Gastrocnemius medialis (tissue), 4 donors: Measurements from ENCODE around the gene ST6GALNAC3. TPM values are rescaled to one million over a fixed set of nuclear protein-coding genes. Genes with fewer than 3 reads are reported as not detected.

Experiments used
- ATAC-seq, 2 donors: fragments of 150-250 bp; one replicate each; pipeline ENCODE4 v1.9.1; 2016
- DNase-seq, 2 donors: peaks; one replicate each; pipeline ENCODE4 v3.0.0-alpha.2; 2019
- H3K27ac ChIP-seq, 4 donors: fragments of 200-600 bp; sonication (generic); 1 replicate in 1 of 4; 2 replicates in 3 of 4; pipeline ENCODE4 v1.5.1; 2016 to 2018; ENCODE audit warnings: mild to moderate bottlenecking in 2 of 4, moderate library complexity in 1 of 4
- H3K27me3 ChIP-seq, 3 donors: fragments of 200-600 bp; sonication (generic) in 2 of 3; 1 replicate in 1 of 3; 2 replicates in 2 of 3; pipeline versions ENCODE4 v1.5.1 to v1.6.0; 2016 to 2019; ENCODE audit warnings: mild to moderate bottlenecking in 1 of 3, moderate library complexity in 1 of 3
- H3K36me3 ChIP-seq, 2 donors: fragments of 200-600 bp; sonication (generic) in 1 of 2; one replicate each; pipeline ENCODE4 v1.5.1; 2017 to 2018
- H3K4me1 ChIP-seq, 2 donors: fragments of 200-600 bp; sonication (generic) in 1 of 2; one replicate each; pipeline ENCODE4 v1.5.1; 2016 to 2017; ENCODE audit warnings: mild to moderate bottlenecking in 2 of 2
- H3K4me3 ChIP-seq, 4 donors: fragments of 200-600 bp; sonication (generic) in 3 of 4; 1 replicate in 1 of 4; 2 replicates in 3 of 4; pipeline ENCODE4 v1.5.1; 2016 to 2019; ENCODE audit warnings: mild to moderate bottlenecking in 2 of 4
- H3K9me3 ChIP-seq, 3 donors: fragments of 200-600 bp; sonication (generic) in 2 of 3; 1 replicate in 1 of 3; 2 replicates in 2 of 3; pipeline ENCODE4 v1.5.1; 2016 to 2019
- POLR2A ChIP-seq, 2 donors: fragments of 450-650 bp; IDR thresholded peaks; one replicate each; pipeline ENCODE4 v1.6.1; 2017; ENCODE audit warnings: antibody characterized with exemption in 2 of 2, mild to moderate bottlenecking in 2 of 2, moderate library complexity in 2 of 2
- in situ Hi-C, 4 donors: fragments of 200-750 bp; cut with MboI; loops; one replicate each; pipeline versions ENCODE4 v1.15.0 to v1.8.0; 2017; ENCODE audit warnings: low sequenced_read_pairs in 4 of 4
- intact Hi-C: fragments of 100-400 bp; cut with DNase I; formaldehyde crosslinking; loops from one replicate; pipeline ENCODE4 v1.15.1; 2023; ENCODE audit warnings: low total_unique reads
- total RNA-seq, 4 donors: library from RNA; depleted of rRNA; stranded (reverse); fragments of >200 nt; gene quantifications; one replicate each; pipeline versions ENCODE4 v1.1.0 to v1.2.3, GENCODE V29; 2016
- TF ChIP-seq, protein P1 (sequence below), 5 experiments: fragments of 450-650 bp in 3 of 5; fragments of 200-600 bp in 2 of 5; sonication (generic) in 2 of 5; IDR thresholded peaks in 4 of 5; conservative IDR thresholded peaks in 1 of 5; 1 replicate in 4 of 5; 2 replicates in 1 of 5; pipeline ENCODE4 v1.5.1; 2016 to 2019; ENCODE audit warnings: antibody characterized with exemption in 5 of 5, mild to moderate bottlenecking in 3 of 5, moderate library complexity in 3 of 5

The ST6GALNAC3 gene
- total RNA-seq, 4 donors from 2014 or later = 1.7 to 3.9 (median 2.8) TPM

DNA sequence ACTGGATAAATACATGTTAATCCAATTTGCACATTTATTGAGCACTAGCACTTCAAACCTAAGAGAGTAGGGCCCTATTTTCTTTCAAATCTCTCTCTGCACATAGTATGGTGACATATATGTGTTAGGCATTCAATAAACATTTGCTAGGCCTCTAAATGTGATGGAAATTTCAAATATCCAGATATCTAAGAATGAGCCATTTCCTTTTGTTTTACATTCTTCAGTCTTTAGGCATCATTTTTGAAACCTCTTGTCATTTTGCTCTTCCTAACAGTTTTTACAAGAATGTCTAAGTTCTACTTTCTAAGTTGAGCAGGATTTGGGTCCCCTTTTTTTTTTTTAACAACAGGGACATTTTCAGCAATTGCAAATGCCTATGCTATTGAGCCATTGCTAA is 397.0 kb downstream of the ST6GALNAC3 start:
- in situ Hi-C loops (no loop called here), intact Hi-C loops (no loop called here)
- Histone ChIP-seq H3K36me3 (no peaks in the 10 kb centered on the region), H3K27ac (no peak overlapping the region), H3K4me3 (no peak overlapping the region), H3K27me3 (no peaks in the 10 kb centered on the region), H3K9me3 (no peaks in the 10 kb centered on the region), H3K4me1 (no peaks in the 10 kb centered on the region)
- DNase-seq = no peak
- ATAC-seq = no peak
- no peak for TF ChIP-seq POLR2A (IDR thresholded peaks at IDR 0.05)
- TF ChIP-seq, protein P1, sequence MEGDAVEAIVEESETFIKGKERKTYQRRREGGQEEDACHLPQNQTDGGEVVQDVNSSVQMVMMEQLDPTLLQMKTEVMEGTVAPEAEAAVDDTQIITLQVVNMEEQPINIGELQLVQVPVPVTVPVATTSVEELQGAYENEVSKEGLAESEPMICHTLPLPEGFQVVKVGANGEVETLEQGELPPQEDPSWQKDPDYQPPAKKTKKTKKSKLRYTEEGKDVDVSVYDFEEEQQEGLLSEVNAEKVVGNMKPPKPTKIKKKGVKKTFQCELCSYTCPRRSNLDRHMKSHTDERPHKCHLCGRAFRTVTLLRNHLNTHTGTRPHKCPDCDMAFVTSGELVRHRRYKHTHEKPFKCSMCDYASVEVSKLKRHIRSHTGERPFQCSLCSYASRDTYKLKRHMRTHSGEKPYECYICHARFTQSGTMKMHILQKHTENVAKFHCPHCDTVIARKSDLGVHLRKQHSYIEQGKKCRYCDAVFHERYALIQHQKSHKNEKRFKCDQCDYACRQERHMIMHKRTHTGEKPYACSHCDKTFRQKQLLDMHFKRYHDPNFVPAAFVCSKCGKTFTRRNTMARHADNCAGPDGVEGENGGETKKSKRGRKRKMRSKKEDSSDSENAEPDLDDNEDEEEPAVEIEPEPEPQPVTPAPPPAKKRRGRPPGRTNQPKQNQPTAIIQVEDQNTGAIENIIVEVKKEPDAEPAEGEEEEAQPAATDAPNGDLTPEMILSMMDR (IDR thresholded peaks at IDR 0.05 in 4 of 5, conservative IDR thresholded peaks at IDR 0.05 in 1 of 5) = no peak

DNA sequence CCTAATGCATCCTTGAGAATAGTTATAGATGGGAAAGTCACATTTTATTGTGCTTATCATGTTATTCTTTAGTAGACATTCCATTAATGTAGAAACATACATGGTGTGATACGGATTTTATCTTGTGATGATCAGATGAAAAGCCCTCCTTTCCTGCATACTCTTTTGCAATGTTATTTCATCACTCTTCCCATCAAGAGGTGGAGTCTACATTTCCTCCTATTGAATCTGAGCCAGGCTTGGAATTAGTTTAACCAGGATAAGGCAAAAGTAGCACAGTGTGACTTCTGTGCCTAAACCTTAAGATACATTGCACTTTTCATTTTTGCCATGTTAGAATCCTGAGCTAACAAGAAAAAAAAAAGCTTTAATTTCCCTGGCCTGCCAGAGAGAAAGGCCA is 399.0 kb downstream of the ST6GALNAC3 start:
- DNase-seq (no peak), ATAC-seq (no peak)
- H3K4me1 ChIP-seq = no peaks in the 10 kb centered on the region
- in situ Hi-C loops (no loop called here), intact Hi-C loops (no loop called here)
- TF ChIP-seq POLR2A (IDR thresholded peaks at IDR 0.05) = no peak
- TF ChIP-seq, protein P1 (IDR thresholded peaks at IDR 0.05 in 4 of 5, conservative IDR thresholded peaks at IDR 0.05 in 1 of 5) = no peak
- H3K4me3 ChIP-seq = no peak overlapping the region
- no peak overlapping the region for H3K27ac ChIP-seq
- H3K9me3 ChIP-seq = no peaks in the 10 kb centered on the region
- H3K36me3 ChIP-seq = no peaks in the 10 kb centered on the region
- H3K27me3 ChIP-seq = no peaks in the 10 kb centered on the region

DNA sequence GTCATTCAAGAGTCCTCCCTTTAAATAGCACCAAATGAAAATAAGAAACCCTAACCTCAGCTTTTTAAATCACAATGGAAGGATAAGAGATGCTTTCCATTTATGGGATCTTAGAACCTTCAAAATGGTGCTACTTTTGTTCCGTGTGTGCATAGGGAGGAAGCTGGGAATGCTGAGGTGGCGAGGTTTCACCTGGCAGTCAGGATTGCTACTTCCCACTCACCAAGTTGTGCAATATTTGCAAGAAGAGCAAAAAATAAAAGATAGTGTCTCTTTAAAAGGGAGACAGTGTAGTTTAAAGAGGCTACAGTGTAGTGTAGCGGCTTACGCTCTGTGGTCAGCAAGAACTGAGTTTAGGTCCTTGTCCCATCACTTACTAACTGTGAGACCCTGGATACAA is 400.4 kb downstream of the ST6GALNAC3 start:
- intact Hi-C loops = no loop called here
- DNase-seq (no peak), ATAC-seq (no peak)
- H3K4me1 ChIP-seq = no peaks in the 10 kb centered on the region
- no peak for TF ChIP-seq POLR2A (IDR thresholded peaks at IDR 0.05)
- TF ChIP-seq, protein P1 (IDR thresholded peaks at IDR 0.05 in 4 of 5, conservative IDR thresholded peaks at IDR 0.05 in 1 of 5) = no peak
- H3K27me3 ChIP-seq = no peaks in the 10 kb centered on the region
- H3K27ac ChIP-seq = no peak overlapping the region
- H3K36me3 ChIP-seq = no peaks in the 10 kb centered on the region
- H3K9me3 ChIP-seq = no peaks in the 10 kb centered on the region
- in situ Hi-C loops = no loop called here
- no peak overlapping the region for H3K4me3 ChIP-seq

DNA sequence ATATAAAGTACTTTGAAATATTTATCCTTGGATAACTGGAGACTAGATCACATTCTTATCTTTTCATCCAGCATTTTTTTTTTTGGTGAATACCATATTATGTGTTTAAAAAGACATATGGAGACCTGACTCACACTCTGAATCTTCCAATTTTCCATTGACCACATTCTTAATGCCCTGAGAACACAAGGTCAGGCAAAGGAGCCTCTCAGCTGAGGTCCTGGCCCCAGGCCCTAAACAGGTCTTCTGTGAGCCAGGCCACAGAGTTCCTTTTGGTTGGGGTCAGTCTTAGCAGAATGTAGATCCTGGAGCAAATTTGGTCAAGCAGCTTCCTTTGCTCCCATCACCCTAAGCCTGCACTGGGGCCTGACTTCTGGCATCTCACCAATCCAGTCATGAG is 402.6 kb downstream of the ST6GALNAC3 start:
- no peak overlapping the region for H3K27ac ChIP-seq
- H3K9me3 ChIP-seq = no peaks in the 10 kb centered on the region
- in situ Hi-C loops (no loop called here), intact Hi-C loops (no loop called here)
- no peaks in the 10 kb centered on the region for H3K27me3 ChIP-seq
- DNase-seq (no peak), ATAC-seq (no peak)
- TF ChIP-seq, protein P1 (IDR thresholded peaks at IDR 0.05 in 4 of 5, conservative IDR thresholded peaks at IDR 0.05 in 1 of 5) = no peak
- no peak for TF ChIP-seq POLR2A (IDR thresholded peaks at IDR 0.05)
- H3K4me3 ChIP-seq = no peak overlapping the region
- H3K4me1 ChIP-seq = no peaks in the 10 kb centered on the region
- H3K36me3 ChIP-seq = no peaks in the 10 kb centered on the region

DNA sequence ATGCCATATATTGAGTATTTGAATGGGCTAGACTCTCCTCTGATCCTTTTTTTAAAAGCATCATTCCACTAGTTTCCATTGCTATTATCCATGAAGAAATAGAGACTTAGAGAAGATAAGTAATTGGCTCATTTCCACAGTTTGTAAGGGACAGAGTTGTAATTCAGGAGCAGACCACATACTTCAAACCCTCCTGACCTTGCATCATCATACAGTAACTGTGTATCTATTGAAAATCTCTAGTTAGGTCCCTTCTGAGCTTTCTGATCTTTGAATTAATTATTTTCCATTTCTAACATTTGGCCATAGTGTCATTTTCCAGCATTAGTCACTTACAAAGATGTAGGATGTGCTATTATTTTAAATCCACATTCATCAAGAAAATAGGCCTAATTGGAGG is 406.3 kb downstream of the ST6GALNAC3 start:
- no peaks in the 10 kb centered on the region for H3K27me3 ChIP-seq
- in situ Hi-C loops = no loop called here
- no peaks in the 10 kb centered on the region for H3K9me3 ChIP-seq
- ATAC-seq (no peak), DNase-seq (no peak)
- no peaks in the 10 kb centered on the region for H3K36me3 ChIP-seq
- no peak overlapping the region for H3K27ac ChIP-seq
- no peak overlapping the region for H3K4me3 ChIP-seq
- H3K4me1 ChIP-seq = no peaks in the 10 kb centered on the region
- intact Hi-C loops = no loop called here
- TF ChIP-seq POLR2A (IDR thresholded peaks at IDR 0.05) = no peak
- TF ChIP-seq, protein P1 (IDR thresholded peaks at IDR 0.05 in 4 of 5, conservative IDR thresholded peaks at IDR 0.05 in 1 of 5) = no peak
